ENCODE measurements around the gene CWC27.

GRCh38 chr5:65015767-65016166 is 247.0 kb downstream of the CWC27 start:
- TF ChIP-seq ZNF557 (CRISPR knock-in tag; IDR thresholded peaks at IDR 0.05) (no peak), PHF8 (CRISPR knock-in tag; IDR thresholded peaks at IDR 0.05) (no peak), REXO4 (CRISPR knock-in tag; IDR thresholded peaks at IDR 0.05; ENCODE audit: borderline replicate concordance) (no peak), ZNF687 (CRISPR knock-in tag; IDR thresholded peaks at IDR 0.05) (no peak), ZNF263 (CRISPR knock-in tag; IDR thresholded peaks at IDR 0.05) (no peak), TCF12 (IDR thresholded peaks at IDR 0.05) (no peak), TCF12 (CRISPR knock-in tag; IDR thresholded peaks at IDR 0.05) (no peak), KLF13 (CRISPR knock-in tag; IDR thresholded peaks at IDR 0.05) (no peak), CTCF (CRISPR knock-in tag; IDR thresholded peaks at IDR 0.05) (no peak), POLR2AphosphoS2 (IDR thresholded peaks at IDR 0.05; ENCODE audit: low read depth, low read length) (no peak), HDAC2 (CRISPR knock-in tag; IDR thresholded peaks at IDR 0.05) (no peak), PATZ1 (CRISPR knock-in tag; IDR thresholded peaks at IDR 0.05) (no peak)
- TF ChIP-seq, protein P1, sequence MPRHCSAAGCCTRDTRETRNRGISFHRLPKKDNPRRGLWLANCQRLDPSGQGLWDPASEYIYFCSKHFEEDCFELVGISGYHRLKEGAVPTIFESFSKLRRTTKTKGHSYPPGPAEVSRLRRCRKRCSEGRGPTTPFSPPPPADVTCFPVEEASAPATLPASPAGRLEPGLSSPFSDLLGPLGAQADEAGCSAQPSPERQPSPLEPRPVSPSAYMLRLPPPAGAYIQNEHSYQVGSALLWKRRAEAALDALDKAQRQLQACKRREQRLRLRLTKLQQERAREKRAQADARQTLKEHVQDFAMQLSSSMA (CRISPR knock-in tag; IDR thresholded peaks at IDR 0.05) = no peak
- TF ChIP-seq, protein P2, sequence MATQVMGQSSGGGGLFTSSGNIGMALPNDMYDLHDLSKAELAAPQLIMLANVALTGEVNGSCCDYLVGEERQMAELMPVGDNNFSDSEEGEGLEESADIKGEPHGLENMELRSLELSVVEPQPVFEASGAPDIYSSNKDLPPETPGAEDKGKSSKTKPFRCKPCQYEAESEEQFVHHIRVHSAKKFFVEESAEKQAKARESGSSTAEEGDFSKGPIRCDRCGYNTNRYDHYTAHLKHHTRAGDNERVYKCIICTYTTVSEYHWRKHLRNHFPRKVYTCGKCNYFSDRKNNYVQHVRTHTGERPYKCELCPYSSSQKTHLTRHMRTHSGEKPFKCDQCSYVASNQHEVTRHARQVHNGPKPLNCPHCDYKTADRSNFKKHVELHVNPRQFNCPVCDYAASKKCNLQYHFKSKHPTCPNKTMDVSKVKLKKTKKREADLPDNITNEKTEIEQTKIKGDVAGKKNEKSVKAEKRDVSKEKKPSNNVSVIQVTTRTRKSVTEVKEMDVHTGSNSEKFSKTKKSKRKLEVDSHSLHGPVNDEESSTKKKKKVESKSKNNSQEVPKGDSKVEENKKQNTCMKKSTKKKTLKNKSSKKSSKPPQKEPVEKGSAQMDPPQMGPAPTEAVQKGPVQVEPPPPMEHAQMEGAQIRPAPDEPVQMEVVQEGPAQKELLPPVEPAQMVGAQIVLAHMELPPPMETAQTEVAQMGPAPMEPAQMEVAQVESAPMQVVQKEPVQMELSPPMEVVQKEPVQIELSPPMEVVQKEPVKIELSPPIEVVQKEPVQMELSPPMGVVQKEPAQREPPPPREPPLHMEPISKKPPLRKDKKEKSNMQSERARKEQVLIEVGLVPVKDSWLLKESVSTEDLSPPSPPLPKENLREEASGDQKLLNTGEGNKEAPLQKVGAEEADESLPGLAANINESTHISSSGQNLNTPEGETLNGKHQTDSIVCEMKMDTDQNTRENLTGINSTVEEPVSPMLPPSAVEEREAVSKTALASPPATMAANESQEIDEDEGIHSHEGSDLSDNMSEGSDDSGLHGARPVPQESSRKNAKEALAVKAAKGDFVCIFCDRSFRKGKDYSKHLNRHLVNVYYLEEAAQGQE (IDR thresholded peaks at IDR 0.05; ENCODE audit: borderline replicate concordance in 1 of 2, low read depth in 1 of 2, low read length in 2 of 2) = no peak
- TF ChIP-seq, protein P3, sequence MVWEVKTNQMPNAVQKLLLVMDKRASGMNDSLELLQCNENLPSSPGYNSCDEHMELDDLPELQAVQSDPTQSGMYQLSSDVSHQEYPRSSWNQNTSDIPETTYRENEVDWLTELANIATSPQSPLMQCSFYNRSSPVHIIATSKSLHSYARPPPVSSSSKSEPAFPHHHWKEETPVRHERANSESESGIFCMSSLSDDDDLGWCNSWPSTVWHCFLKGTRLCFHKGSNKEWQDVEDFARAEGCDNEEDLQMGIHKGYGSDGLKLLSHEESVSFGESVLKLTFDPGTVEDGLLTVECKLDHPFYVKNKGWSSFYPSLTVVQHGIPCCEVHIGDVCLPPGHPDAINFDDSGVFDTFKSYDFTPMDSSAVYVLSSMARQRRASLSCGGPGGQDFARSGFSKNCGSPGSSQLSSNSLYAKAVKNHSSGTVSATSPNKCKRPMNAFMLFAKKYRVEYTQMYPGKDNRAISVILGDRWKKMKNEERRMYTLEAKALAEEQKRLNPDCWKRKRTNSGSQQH (CRISPR knock-in tag; IDR thresholded peaks at IDR 0.05; ENCODE audit: low read depth) = no peak
